Spleen (tissue), 11 donors: ENCODE results near the gene FBLN1. TPM values are rescaled to one million over a fixed set of nuclear protein-coding genes. Genes with fewer than 3 reads are reported as not detected.

ENCODE experiments used
- DNase-seq: peaks from one replicate; pipeline ENCODE4 v3.0.0-alpha.2; 2020
- H3K27ac ChIP-seq, 8 donors: fragments of 200-600 bp; sonication (generic) in 7 of 8; 1 replicate in 4 of 8; 2 replicates in 4 of 8; pipeline versions ENCODE4 v1.5.0 to v1.8.0; 2016 to 2021; ENCODE audit warnings: inconsistent platforms in 4 of 8, mild to moderate bottlenecking in 4 of 8, moderate library complexity in 1 of 8
- H3K27me3 ChIP-seq, 7 donors: fragments of 200-600 bp; sonication (generic) in 6 of 7; replicated peaks in 1 of 7; 1 replicate in 4 of 7; 2 replicates in 3 of 7; pipeline versions ENCODE4 v1.5.0 to v1.8.0; 2016 to 2021; ENCODE audit warnings: inconsistent platforms in 3 of 7, mild to moderate bottlenecking in 1 of 7
- H3K36me3 ChIP-seq, 6 donors: fragments of 200-600 bp; sonication (generic) in 5 of 6; 1 replicate in 4 of 6; 2 replicates in 2 of 6; pipeline versions ENCODE4 v1.5.0 to v1.8.0; 2016 to 2021; ENCODE audit warnings: inconsistent platforms in 2 of 6
- H3K4me1 ChIP-seq, 6 donors: fragments of 200-600 bp; sonication (generic) in 5 of 6; 1 replicate in 3 of 6; 2 replicates in 3 of 6; pipeline versions ENCODE4 v1.5.0 to v1.8.0; 2016 to 2021; ENCODE audit warnings: inconsistent platforms in 3 of 6
- H3K4me3 ChIP-seq, 8 donors: fragments of 200-600 bp; sonication (generic) in 7 of 8; 1 replicate in 4 of 8; 2 replicates in 4 of 8; pipeline versions ENCODE4 v1.5.0 to v1.8.0; 2016 to 2021; ENCODE audit warnings: inconsistent platforms in 4 of 8, mild to moderate bottlenecking in 4 of 8, moderate library complexity in 2 of 8
- H3K9me3 ChIP-seq, 8 donors: fragments of 200-600 bp; sonication (generic) in 7 of 8; 1 replicate in 4 of 8; 2 replicates in 4 of 8; pipeline versions ENCODE4 v1.5.0 to v1.8.0; 2016 to 2021; ENCODE audit warnings: inconsistent platforms in 4 of 8
- POLR2A ChIP-seq, 3 donors: fragments of 450-650 bp; IDR thresholded peaks; one replicate each; pipeline ENCODE4 v1.5.1; 2017; ENCODE audit warnings: antibody characterized with exemption in 3 of 3, mild to moderate bottlenecking in 1 of 3
- POLR2AphosphoS5 ChIP-seq, 3 donors: sonication (generic); formaldehyde crosslinking; IDR thresholded peaks; one replicate each; pipeline ENCODE4 v1.5.1; 2017; ENCODE audit warnings: antibody characterized with exemption in 3 of 3
- WGBS, 5 donors: extraction: QIAGEN DNeasy Blood & Tissue Kit in 3 of 5; methylation state at CpG; one replicate each; pipeline versions ENCODE4 v1.1.5 to v1.1.7; 2013 to 2018; 5-methylcytosine and 5-hydroxymethylcytosine counted together
- intact Hi-C: fragments of 100-400 bp; cut with DNase I; formaldehyde crosslinking; loops from one replicate; pipeline ENCODE4 v1.15.0; 2023; ENCODE audit warnings: low total_unique reads
- polyA plus RNA-seq, 3 donors: library from polyadenylated mRNA; stranded (reverse); fragments of 200-250 nt; gene quantifications; one replicate each; pipeline ENCODE4 v1.2.1, GENCODE V29; 2013
- total RNA-seq, 7 donors: library from RNA; depleted of rRNA in 3 of 7; stranded (reverse); fragments of >200 nt in 3 of 7; fragmentation: NEBNext Ultra II Directional in 4 of 7; extraction: Animal tissue kit (Norgen Biotek cat#: 25700) in 4 of 7; gene quantifications; one replicate each; pipeline versions ENCODE4 v1.1.0 to v1.2.1, GENCODE V29; 2016 to 2021
- TF ChIP-seq, protein P1 (sequence below), 11 experiments: fragments of 200-600 bp in 7 of 11; fragments of 450-650 bp in 4 of 11; sonication (generic) in 4 of 11; IDR thresholded peaks in 8 of 11; conservative IDR thresholded peaks in 3 of 11; 1 replicate in 7 of 11; 2 replicates in 4 of 11; pipeline versions ENCODE4 v1.4.0 to v1.8.0; 2016 to 2021; ENCODE audit warnings: antibody characterized with exemption in 11 of 11, inconsistent platforms in 4 of 11, mild to moderate bottlenecking in 1 of 11
- donor health status: healthy with polysubstance abuse.
- donor health status: DM: no; HTN: no; CAD: no; lungs with moderate emphysema.
- donor health status: DM: no; HTN: no; CAD: no.
- donor health status: Bipolar disorder and iron deficiency.
- donor health status: healthy.
- donor health status: DM: no; HTN: no; CAD: no.
- donor health status: DM: yes; HTN: yes; CAD: no.

FBLN1 gene
- total and polyA plus RNA-seq, 10 donors: 1.9 to 20.3 (median 11.0) TPM

GRCh38 chr22:45645526-45646414 lies 143.1 kb downstream of the FBLN1 start:
- Histone ChIP-seq H3K27me3 (peaks cover 0 to 86% (median 22%) of the 10 kb centered on the region in 7 donors), H3K4me3 (peak overlapping the region in 1 of 8 donors; percentile 40), H3K4me1 (peaks cover 5 to 13% (median 10%) of the 10 kb centered on the region in 6 donors), H3K27ac (no peak overlapping the region), H3K9me3 (no peaks in the 10 kb centered on the region), H3K36me3 (no peaks in the 10 kb centered on the region)
- DNase-seq: peak; percentile 93
- TF ChIP-seq POLR2A (IDR thresholded peaks at IDR 0.05) (no peak), POLR2AphosphoS5 (IDR thresholded peaks at IDR 0.05) (peak in 2 of 3 donors; percentile 46 to 58)
- TF ChIP-seq, protein P1, sequence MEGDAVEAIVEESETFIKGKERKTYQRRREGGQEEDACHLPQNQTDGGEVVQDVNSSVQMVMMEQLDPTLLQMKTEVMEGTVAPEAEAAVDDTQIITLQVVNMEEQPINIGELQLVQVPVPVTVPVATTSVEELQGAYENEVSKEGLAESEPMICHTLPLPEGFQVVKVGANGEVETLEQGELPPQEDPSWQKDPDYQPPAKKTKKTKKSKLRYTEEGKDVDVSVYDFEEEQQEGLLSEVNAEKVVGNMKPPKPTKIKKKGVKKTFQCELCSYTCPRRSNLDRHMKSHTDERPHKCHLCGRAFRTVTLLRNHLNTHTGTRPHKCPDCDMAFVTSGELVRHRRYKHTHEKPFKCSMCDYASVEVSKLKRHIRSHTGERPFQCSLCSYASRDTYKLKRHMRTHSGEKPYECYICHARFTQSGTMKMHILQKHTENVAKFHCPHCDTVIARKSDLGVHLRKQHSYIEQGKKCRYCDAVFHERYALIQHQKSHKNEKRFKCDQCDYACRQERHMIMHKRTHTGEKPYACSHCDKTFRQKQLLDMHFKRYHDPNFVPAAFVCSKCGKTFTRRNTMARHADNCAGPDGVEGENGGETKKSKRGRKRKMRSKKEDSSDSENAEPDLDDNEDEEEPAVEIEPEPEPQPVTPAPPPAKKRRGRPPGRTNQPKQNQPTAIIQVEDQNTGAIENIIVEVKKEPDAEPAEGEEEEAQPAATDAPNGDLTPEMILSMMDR (IDR thresholded peaks at IDR 0.05 in 8 of 11, conservative IDR thresholded peaks at IDR 0.05 in 3 of 11): peak; percentile 76 to 98 (median 96)
- intact Hi-C loops: loop anchor here (10.0 kb wide), 1 partner anchor 219 kb away; no protein-coding TSS in a partner anchor
- 18 to 40% (median 26%) methylated on average over 28 to 54 of the region's 54 CpGs for WGBS, 5 donors

DNA sequence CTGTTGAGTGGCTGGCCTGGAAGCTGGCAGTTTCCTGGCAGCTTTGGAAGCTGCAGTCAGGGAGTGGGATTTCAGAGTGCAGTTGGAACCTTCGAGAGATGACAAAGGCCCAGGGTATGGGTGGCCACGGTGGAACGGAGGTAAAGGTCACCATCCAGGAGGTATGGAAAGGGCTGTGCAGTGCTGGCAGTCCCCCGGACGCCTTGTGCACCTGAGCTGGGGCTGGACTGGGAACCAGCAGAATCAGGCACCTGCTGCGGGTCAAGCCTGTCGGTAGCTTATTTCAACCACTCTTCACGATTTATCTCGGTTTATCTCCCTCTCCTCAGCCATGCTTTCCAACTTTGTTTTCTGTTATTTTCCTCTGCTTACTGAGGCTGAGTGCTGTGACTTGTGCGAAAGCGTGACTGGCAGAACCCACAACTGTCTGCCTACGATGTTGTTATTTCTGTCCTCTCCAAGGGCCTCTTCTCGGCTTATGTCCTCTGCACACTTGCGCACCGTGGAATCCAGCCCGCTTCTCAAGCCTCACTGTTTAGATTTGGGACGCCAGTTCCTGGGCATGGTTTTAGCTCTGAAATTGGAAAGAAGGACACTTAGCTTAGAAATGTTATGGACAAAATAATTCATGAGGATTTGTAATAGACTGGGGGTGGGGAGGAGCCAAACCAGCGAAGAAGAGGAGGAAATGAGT lies 145.0 kb downstream of the FBLN1 start:
- intact Hi-C loops: loop anchor here (10.0 kb wide), 1 partner anchor 217 kb away; no protein-coding TSS in a partner anchor
- TF ChIP-seq, protein P1 (IDR thresholded peaks at IDR 0.05 in 8 of 11, conservative IDR thresholded peaks at IDR 0.05 in 3 of 11): no peak
- no peak for TF ChIP-seq POLR2AphosphoS5 (IDR thresholded peaks at IDR 0.05)
- TF ChIP-seq POLR2A (IDR thresholded peaks at IDR 0.05): no peak
- no peak for DNase-seq
- no peak overlapping the region for H3K4me3 ChIP-seq
- H3K36me3 ChIP-seq: no peaks in the 10 kb centered on the region
- H3K27ac ChIP-seq: no peak overlapping the region
- peaks cover 5 to 13% (median 10%) of the 10 kb centered on the region in 6 donors for H3K4me1 ChIP-seq
- 83 to 85% (median 84%) methylated on average over 18 of the region's 18 CpGs for WGBS, 5 donors
- H3K9me3 ChIP-seq: no peaks in the 10 kb centered on the region
- H3K27me3 ChIP-seq: peaks cover 0 to 74% (median 22%) of the 10 kb centered on the region in 7 donors

DNA sequence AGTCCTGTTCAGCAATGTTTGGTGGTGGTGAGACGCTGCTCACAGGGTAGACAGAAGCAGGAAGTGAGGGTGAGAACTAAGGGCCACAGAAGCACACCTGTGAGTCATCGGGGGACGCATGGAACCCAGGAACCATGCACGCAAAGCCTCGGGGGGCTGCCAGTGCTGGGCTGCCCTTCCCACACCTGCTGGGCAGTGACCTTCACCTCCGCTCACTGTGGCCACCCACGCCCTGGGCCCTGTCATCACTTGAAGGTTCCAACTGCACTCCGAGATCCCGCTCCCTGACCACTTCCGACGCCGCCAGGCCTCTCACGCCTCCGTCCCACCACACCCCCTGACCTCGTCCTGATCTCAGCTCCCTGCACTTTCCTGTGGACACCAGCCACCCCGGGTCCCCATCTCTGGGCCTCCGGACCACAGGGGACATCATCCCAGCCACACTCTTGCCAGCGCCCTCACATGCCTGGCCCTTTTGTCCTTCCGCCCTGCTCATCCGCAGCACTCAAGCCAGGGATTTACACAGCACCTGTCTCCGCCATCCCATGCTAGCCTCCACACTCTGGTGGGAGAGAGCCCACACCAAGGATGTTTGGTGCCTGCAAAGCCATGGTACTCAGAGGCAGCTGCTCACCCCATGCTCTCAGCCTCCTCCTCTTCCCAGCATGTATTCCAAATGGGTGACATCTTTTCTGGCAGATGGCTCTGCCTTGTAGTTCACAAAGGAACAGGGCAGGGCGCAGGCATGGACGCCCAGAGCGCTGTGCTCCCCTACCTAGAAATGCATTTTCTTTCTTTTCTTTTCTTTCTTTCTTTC lies 145.8 kb downstream of the FBLN1 start:
- no peaks in the 10 kb centered on the region for H3K9me3 ChIP-seq
- no peak for TF ChIP-seq POLR2AphosphoS5 (IDR thresholded peaks at IDR 0.05)
- TF ChIP-seq POLR2A (IDR thresholded peaks at IDR 0.05): no peak
- TF ChIP-seq, protein P1 (IDR thresholded peaks at IDR 0.05 in 8 of 11, conservative IDR thresholded peaks at IDR 0.05 in 3 of 11): no peak
- peaks cover 5 to 13% (median 10%) of the 10 kb centered on the region in 6 donors for H3K4me1 ChIP-seq
- H3K4me3 ChIP-seq: no peak overlapping the region
- no peaks in the 10 kb centered on the region for H3K36me3 ChIP-seq
- H3K27ac ChIP-seq: no peak overlapping the region
- intact Hi-C loops: loop anchor here (10.0 kb wide), 1 partner anchor 216 kb away; no protein-coding TSS in a partner anchor
- WGBS, 5 donors: 68 to 75% (median 71%) methylated on average over 24 of the region's 24 CpGs
- peaks cover 0 to 75% (median 22%) of the 10 kb centered on the region in 7 donors for H3K27me3 ChIP-seq
- peak; percentile 67 for DNase-seq
